ENCODE measurements around the gene CASP2. TPM values are rescaled to one million over a fixed set of nuclear protein-coding genes. Genes with fewer than 3 reads are reported as not detected.

CASP2 gene
- polyA plus RNA-seq (ENCODE audit: low read depth in 6 of 6), result 10 to 100 TPM in 5 of 6 donors, 1 to 10 TPM in 1; 4.2 to 42.7 (median 23.9) TPM

GRCh38 chr7:143287935-143288826, at the start of gene CASP2:
CASP2 (plus strand) TSS chr7:143288351; CDS start chr7:143288456, 105 bp downstream.
- Mint-ChIP-seq H3K27me3 (no peaks in the 10 kb centered on the region), H3K36me3 (peaks cover 0 to 7% of the 10 kb centered on the region in 2 donors), H3K4me3 (peak within 1 kb of the TSS; percentile 93 to 99 (median 98)), H3K27ac (peak within 1 kb of the TSS; percentile 90 to 97 (median 96)), H3K9me3 (no peaks in the 10 kb centered on the region), H3K4me1 (peaks cover 41 to 71% (median 55%) of the 10 kb centered on the region in 3 donors)
- peak; percentile 89 to 91 for ATAC-seq (ENCODE audit: low read depth in 2 of 2)
- DNase-seq, result peak; percentile 99

GRCh38 chr7:143239813-143240212, 48.3 kb upstream of the CASP2 start:
- Mint-ChIP-seq H3K36me3 (peaks cover 12 to 23% of the 10 kb centered on the region in 2 donors), H3K9me3 (peaks cover 12 to 28% (median 21%) of the 10 kb centered on the region in 7 donors), H3K4me1 (peaks cover 0 to 3% (median 0%) of the 10 kb centered on the region in 3 donors), H3K27ac (no peak overlapping the region), H3K27me3 (peaks cover 5 to 33% (median 26%) of the 10 kb centered on the region in 3 donors), H3K4me3 (no peak overlapping the region)
- DNase-seq (no peak), ATAC-seq (ENCODE audit: low read depth in 2 of 2) (no peak)

- Mint-ChIP-seq H3K27me3 (peaks cover 5 to 29% (median 21%) of the 10 kb centered on the region in 3 donors), H3K4me3 (peak overlapping the region in 1 of 8 donors; percentile 18)
- DNase-seq, result peak; percentile 58
Observed at GRCh38 chr7:143240291-143241168, 47.6 kb upstream of the CASP2 start.

GRCh38 chr7:143242306-143242705, 45.8 kb upstream of the CASP2 start:
- DNase-seq (no peak), ATAC-seq (ENCODE audit: low read depth in 2 of 2) (no peak)
- peaks cover 0 to 7% (median 4%) of the 10 kb centered on the region in 7 donors for H3K9me3 Mint-ChIP-seq
- H3K27ac Mint-ChIP-seq, result peak overlapping the region in 1 of 6 donors; percentile 3
- peaks cover 7 to 14% (median 13%) of the 10 kb centered on the region in 3 donors for H3K4me1 Mint-ChIP-seq
- H3K27me3 Mint-ChIP-seq, result peaks cover 8 to 11% (median 9%) of the 10 kb centered on the region in 3 donors
- peaks cover under 1 to 1% of the 10 kb centered on the region in 2 donors for H3K36me3 Mint-ChIP-seq
- no peak overlapping the region for H3K4me3 Mint-ChIP-seq

More at GRCh38 chr7:143240291-143241168, 47.6 kb upstream of the CASP2 start:
- no peak overlapping the region for H3K27ac Mint-ChIP-seq
- peaks cover 12 to 19% of the 10 kb centered on the region in 2 donors for H3K36me3 Mint-ChIP-seq
- H3K4me1 Mint-ChIP-seq, result peaks cover 0 to 5% (median 4%) of the 10 kb centered on the region in 3 donors
- ATAC-seq (ENCODE audit: low read depth in 2 of 2), result peak; percentile 89 to 95
- peaks cover 12 to 25% (median 20%) of the 10 kb centered on the region in 7 donors for H3K9me3 Mint-ChIP-seq

GRCh38 chr7:143243111-143243510, 45.0 kb upstream of the CASP2 start:
- peaks cover 8 to 9% (median 8%) of the 10 kb centered on the region in 3 donors for H3K27me3 Mint-ChIP-seq
- ATAC-seq (ENCODE audit: low read depth in 2 of 2) (no peak), DNase-seq (no peak)
- H3K4me3 Mint-ChIP-seq, result no peak overlapping the region
- no peaks in the 10 kb centered on the region for H3K36me3 Mint-ChIP-seq
- no peak overlapping the region for H3K27ac Mint-ChIP-seq
- peaks cover 10 to 16% (median 15%) of the 10 kb centered on the region in 3 donors for H3K4me1 Mint-ChIP-seq
- H3K9me3 Mint-ChIP-seq, result peaks cover 0 to 2% (median 0%) of the 10 kb centered on the region in 7 donors

- H3K36me3 Mint-ChIP-seq, result no peaks in the 10 kb centered on the region
- no peak overlapping the region for H3K4me3 Mint-ChIP-seq
- DNase-seq, result no peak
- ATAC-seq (ENCODE audit: low read depth in 2 of 2), result no peak
- H3K9me3 Mint-ChIP-seq, result peaks cover 0 to 2% (median 0%) of the 10 kb centered on the region in 7 donors
- peaks cover 8 to 9% (median 8%) of the 10 kb centered on the region in 3 donors for H3K27me3 Mint-ChIP-seq
- peaks cover 13 to 18% (median 16%) of the 10 kb centered on the region in 3 donors for H3K4me1 Mint-ChIP-seq
- H3K27ac Mint-ChIP-seq, result no peak overlapping the region
Observed at GRCh38 chr7:143243614-143244013, 44.5 kb upstream of the CASP2 start.

- peaks cover 0 to 5% of the 10 kb centered on the region in 2 donors for H3K36me3 Mint-ChIP-seq
- no peak overlapping the region for H3K4me3 Mint-ChIP-seq
- H3K4me1 Mint-ChIP-seq, result peaks cover 13 to 19% (median 18%) of the 10 kb centered on the region in 3 donors
- H3K27me3 Mint-ChIP-seq, result peaks cover 4 to 8% (median 8%) of the 10 kb centered on the region in 3 donors
- ATAC-seq (ENCODE audit: low read depth in 2 of 2) (no peak), DNase-seq (no peak)
- H3K27ac Mint-ChIP-seq, result no peak overlapping the region
- H3K9me3 Mint-ChIP-seq, result peaks cover 0 to 7% (median 4%) of the 10 kb centered on the region in 7 donors
Observed at GRCh38 chr7:143244321-143244720, 43.8 kb upstream of the CASP2 start.

GRCh38 chr7:143245123-143245522, 43.0 kb upstream of the CASP2 start:
- peaks cover 0 to 12% of the 10 kb centered on the region in 2 donors for H3K36me3 Mint-ChIP-seq
- DNase-seq, result no peak
- H3K27me3 Mint-ChIP-seq, result peaks cover 4 to 8% (median 8%) of the 10 kb centered on the region in 3 donors
- H3K9me3 Mint-ChIP-seq, result peaks cover 0 to 15% (median 9%) of the 10 kb centered on the region in 7 donors
- ATAC-seq (ENCODE audit: low read depth in 2 of 2), result no peak
- H3K4me3 Mint-ChIP-seq, result no peak overlapping the region
- no peak overlapping the region for H3K27ac Mint-ChIP-seq
- H3K4me1 Mint-ChIP-seq, result peaks cover 20 to 25% (median 23%) of the 10 kb centered on the region in 3 donors

- Mint-ChIP-seq H3K27me3 (peaks cover 0 to 4% (median 1%) of the 10 kb centered on the region in 3 donors), H3K4me1 (peaks cover 40 to 44% (median 42%) of the 10 kb centered on the region in 3 donors), H3K9me3 (peaks cover 0 to 24% (median 11%) of the 10 kb centered on the region in 7 donors), H3K36me3 (peaks cover 0 to 14% of the 10 kb centered on the region in 2 donors), H3K27ac (peak overlapping the region in 4 of 6 donors; percentile 2 to 39 (median 12)), H3K4me3 (no peak overlapping the region)
- DNase-seq (no peak), ATAC-seq (ENCODE audit: low read depth in 2 of 2) (no peak)
Observed at GRCh38 chr7:143247372-143247771, 40.8 kb upstream of the CASP2 start.

GRCh38 chr7:143248761-143249354, 39.3 kb upstream of the CASP2 start:
- Mint-ChIP-seq H3K9me3 (peaks cover 0 to 24% (median 14%) of the 10 kb centered on the region in 7 donors), H3K36me3 (peaks cover 0 to 22% of the 10 kb centered on the region in 2 donors), H3K27me3 (peaks cover 0 to 4% (median 0%) of the 10 kb centered on the region in 3 donors), H3K4me3 (peak overlapping the region in 3 of 8 donors; percentile 11 to 59 (median 16)), H3K4me1 (peaks cover 44 to 50% (median 44%) of the 10 kb centered on the region in 3 donors), H3K27ac (peak overlapping the region in 2 of 6 donors; percentile 31 to 45)
- DNase-seq, result no peak
- no peak for ATAC-seq (ENCODE audit: low read depth in 2 of 2)

GRCh38 chr7:143250199-143250598, 38.0 kb upstream of the CASP2 start:
- H3K9me3 Mint-ChIP-seq, result peaks cover 0 to 24% (median 15%) of the 10 kb centered on the region in 7 donors
- H3K36me3 Mint-ChIP-seq, result peaks cover 0 to 28% of the 10 kb centered on the region in 2 donors
- peak overlapping the region in 2 of 8 donors; percentile 52 to 80 for H3K4me3 Mint-ChIP-seq
- ATAC-seq (ENCODE audit: low read depth in 2 of 2) (no peak), DNase-seq (no peak)
- peak overlapping the region in 2 of 6 donors; percentile 68 to 76 for H3K27ac Mint-ChIP-seq
- peaks cover 43 to 50% (median 44%) of the 10 kb centered on the region in 3 donors for H3K4me1 Mint-ChIP-seq
- peaks cover 0 to 4% (median 0%) of the 10 kb centered on the region in 3 donors for H3K27me3 Mint-ChIP-seq

- Mint-ChIP-seq H3K27ac (peak overlapping the region in 3 of 6 donors; percentile 68 to 90 (median 77)), H3K27me3 (peaks cover 0 to 4% (median 0%) of the 10 kb centered on the region in 3 donors), H3K4me3 (peak overlapping the region in 7 of 8 donors; percentile 16 to 81 (median 54)), H3K4me1 (peaks cover 43 to 48% (median 46%) of the 10 kb centered on the region in 3 donors), H3K36me3 (peaks cover 0 to 28% of the 10 kb centered on the region in 2 donors), H3K9me3 (peaks cover 0 to 24% (median 15%) of the 10 kb centered on the region in 7 donors)
- ATAC-seq (ENCODE audit: low read depth in 2 of 2) (no peak), DNase-seq (no peak)
Observed at GRCh38 chr7:143250822-143251221, 37.3 kb upstream of the CASP2 start.

Measured in naive B cell (primary cell).